Hypothalamus (tissue), 51 donors: ENCODE measurements around the gene SCAANT1.

Experiments used
- DNase-seq, 51 donors: peaks; one replicate each; lab custom pipeline; 2025; lab: John Stamatoyannopoulos, UW

SCAANT1 gene

DNA sequence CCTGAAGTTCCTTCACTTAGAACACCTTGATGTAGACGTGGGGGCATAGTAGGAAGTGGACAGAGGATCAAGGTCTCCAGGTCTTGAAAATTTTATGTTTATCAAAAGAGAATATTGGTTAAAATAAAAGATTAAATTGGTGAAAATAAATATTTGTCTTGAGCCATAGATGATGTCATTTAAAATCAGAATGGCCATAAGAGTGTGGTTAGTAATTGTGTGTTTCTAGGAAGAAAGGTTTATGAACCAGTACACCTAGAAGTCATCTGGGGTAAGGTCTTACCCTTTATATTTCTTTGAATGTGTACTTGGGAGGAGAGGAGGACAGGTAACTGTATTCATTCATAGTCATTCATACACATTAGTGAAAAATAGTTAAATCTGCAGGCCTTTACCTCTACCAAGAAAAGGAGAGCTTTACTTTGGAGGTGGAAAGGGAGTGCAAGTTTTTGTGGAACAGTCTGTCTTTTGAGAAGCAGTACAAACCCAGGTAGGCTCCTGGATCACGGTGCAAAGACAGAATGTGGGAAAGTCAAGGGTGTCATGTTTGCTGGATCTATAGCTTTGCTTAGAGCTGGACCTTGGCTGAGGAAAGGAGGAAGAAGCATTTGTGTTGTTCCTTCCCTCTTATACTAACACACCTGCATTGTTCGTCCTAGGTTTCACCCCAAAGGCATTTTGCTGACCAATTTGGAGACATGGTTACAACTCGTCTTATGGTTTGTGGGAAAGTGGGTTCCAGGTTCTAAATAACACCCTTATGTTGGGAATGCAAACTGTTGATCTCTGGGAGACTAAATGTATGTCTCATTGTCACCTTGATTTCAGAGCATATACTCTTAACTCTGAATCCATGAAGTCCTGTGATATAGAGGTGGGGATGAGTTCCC lies 6.2 kb downstream of the SCAANT1 start:
- no peak for DNase-seq

DNA sequence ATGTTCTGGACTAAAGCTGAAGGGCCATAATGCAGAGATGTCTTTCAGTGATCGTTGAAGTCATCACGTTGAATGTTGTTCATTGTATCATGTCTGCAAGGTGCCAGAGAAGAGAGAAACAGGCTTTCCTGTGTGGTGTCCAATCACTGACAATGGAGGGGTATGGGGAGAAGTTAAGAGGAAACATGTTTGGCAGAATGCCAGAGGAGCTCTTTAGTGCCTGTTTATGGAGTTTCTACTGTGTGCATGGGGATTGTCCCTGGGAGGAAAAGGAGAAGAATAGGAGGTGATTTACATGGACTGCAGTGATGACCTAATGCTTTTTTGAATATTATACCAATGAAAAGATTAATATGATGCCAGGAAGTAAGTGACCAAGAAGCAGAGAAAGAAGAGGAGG lies 11.7 kb downstream of the SCAANT1 start:
- no peak for DNase-seq

DNA sequence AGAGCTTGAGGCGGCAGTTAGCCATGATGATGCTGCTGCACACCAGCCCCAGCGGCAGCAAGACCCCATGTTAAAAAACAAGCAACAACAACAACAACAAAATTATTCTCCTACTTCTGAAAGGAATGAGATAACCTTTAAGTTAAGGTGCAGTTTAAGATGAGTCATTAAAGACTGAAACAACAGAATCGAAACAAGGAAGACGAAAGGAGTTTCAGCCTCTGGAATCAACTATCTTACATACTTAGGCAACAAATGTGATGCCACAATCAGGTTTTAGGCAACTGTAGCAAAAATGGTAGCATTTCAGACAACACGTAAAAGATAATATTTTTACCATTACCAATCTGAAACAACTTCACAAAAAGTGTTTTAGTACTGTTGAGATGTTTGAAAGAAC lies 12.2 kb downstream of the SCAANT1 start:
- DNase-seq: no peak

GRCh38 chr3:63896332-63897030 lies 15.7 kb downstream of the SCAANT1 start:
- no peak for DNase-seq

DNA sequence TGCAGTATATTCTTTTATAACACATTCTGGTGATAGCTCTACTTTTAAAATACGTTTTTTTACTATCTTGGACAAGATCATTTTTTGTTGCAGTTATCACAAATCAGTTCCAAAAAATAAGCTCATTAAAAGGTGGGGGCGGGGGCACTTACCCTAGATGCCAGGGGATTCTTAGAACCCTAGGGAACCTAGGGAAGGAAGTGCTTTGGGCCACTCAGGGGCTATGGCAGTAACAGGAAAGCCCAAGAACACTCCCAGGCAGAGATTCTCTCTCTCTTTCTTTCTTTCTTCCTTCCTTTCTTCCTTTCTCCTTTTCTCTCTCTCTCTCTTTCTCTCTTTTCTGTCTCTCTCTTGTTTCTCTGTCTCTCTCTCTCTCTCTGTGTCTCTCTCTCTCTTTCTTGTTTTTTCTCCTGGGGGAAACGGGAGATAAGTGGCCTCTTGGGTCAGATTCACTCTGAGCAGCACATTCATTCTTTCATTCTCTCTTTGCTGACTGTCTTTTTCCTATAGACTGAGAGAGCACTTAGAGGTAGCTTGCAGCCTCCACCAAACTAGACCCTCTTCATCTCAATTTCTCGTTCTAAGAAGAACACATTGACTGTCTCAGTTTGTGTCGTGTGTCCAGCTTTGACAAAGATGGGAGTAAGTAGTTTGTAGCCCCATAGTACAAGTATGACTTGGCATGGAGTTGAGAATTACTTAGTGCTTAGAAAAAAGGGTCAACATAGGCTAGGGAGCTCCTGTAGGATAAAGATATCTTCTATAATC lies 16.6 kb downstream of the SCAANT1 start:
- DNase-seq: no peak

GRCh38 chr3:63892773-63893352 lies 19.3 kb downstream of the SCAANT1 start:
- no peak for DNase-seq

DNA sequence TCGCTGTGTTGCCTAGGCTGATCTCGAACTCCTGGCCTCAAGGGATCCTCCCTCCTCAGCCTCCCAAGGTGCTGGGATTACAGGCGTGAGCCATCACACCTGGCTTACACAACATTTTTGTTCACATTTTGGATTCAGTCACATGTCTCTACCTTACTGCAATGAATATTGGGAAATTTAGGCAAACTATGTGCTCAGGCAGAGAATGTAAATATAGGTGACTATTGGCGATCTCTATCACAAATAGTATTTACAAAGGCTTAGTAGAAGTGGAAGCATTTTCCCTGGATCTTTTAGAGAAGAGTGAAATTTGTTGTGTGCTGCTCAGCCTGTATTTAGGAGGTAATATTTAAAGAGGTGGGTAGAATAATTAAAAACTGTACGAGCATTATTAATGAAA lies 20.7 kb downstream of the SCAANT1 start:
- DNase-seq: no peak

GRCh38 chr3:63886858-63887257 lies 25.3 kb downstream of the SCAANT1 start:
- DNase-seq: peak in 1 of 51 donors; percentile 4

DNA sequence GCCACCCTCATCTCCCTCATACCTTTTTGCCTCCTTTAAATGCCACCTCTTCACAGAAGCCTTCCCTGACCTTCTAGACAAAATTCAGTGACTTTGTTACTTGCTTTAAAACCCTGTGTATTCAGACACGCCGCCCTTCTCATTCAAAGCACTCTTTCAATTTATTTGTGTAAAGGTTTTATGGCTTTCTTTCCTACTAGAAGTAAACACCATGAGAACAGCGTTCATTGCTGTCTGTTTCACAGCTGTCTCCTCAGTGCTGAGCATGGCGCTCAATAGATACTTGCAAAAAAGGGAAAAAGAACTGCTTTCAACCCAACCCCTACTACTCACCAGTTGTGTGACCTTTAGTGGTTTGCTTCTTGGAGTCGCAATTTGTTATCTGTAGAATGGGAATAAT lies 31.5 kb downstream of the SCAANT1 start:
- no peak for DNase-seq

GRCh38 chr3:63878394-63879060 lies 33.7 kb downstream of the SCAANT1 start:
- DNase-seq: no peak

- peak in 1 of 51 donors; percentile 6 for DNase-seq
Observed at GRCh38 chr3:63877737-63878393, 34.3 kb downstream of the SCAANT1 start.

- DNase-seq: no peak
Observed at GRCh38 chr3:63876260-63876659, 35.9 kb downstream of the SCAANT1 start.

DNA sequence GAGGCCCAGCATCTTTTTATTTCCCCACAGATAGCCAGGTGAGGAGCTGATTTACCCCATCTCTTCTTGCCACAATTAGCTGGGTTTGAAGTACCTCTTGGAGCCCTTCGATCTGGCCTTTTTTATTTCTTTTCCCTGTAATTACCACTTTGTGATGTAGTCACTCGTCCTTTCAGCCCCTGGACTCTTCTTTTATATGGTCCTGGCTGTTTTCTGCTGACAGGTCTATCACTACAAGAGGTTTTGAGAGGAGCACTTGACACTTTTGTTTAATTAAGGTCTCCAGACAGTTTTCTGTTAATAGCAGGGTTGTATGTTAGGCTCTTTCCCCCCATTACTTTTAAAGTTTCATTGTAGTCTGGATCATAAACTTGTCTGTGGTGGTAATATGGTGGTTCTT lies 36.7 kb downstream of the SCAANT1 start:
- no peak for DNase-seq

DNA sequence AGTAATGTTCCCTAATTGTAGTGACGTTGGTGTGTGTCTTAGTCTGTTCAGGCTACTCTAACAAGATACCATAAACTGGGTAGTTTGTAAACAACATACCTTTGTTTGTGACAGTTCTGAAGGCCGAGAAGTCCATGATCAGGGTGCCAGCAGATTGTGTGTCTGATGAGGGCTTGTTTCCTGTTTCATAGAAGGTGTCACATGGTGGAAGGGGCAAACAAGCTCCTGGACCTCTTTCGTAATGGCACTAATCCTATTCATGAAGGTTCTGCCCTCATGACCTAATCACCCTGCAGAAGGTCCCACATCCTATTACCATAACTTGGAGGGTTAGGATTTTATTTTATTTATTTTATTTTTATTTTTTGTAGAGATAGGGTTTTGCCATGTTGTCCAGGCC lies 37.4 kb downstream of the SCAANT1 start:
- no peak for DNase-seq

- DNase-seq: no peak
Observed at GRCh38 chr3:63872135-63872924, 39.9 kb downstream of the SCAANT1 start.

DNA sequence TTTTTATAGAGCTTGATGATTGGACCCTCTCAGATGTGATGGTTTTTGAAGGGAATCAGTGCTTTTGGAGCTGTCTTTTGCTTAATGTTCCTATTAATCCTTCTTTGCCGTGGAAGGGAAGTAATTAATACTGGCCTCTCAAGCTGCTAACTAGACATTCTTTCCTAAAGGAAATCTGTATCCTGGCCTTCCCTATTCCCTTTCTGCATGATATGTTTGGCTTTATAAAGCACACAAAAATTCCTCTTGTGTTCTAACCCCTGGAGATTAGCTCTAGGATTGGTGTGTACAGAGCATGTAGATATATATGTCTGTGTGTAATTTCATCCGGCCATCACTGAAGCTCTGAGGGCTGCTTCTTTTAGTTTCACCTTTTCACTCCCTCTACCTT lies 41.6 kb downstream of the SCAANT1 start:
- DNase-seq: no peak

DNA sequence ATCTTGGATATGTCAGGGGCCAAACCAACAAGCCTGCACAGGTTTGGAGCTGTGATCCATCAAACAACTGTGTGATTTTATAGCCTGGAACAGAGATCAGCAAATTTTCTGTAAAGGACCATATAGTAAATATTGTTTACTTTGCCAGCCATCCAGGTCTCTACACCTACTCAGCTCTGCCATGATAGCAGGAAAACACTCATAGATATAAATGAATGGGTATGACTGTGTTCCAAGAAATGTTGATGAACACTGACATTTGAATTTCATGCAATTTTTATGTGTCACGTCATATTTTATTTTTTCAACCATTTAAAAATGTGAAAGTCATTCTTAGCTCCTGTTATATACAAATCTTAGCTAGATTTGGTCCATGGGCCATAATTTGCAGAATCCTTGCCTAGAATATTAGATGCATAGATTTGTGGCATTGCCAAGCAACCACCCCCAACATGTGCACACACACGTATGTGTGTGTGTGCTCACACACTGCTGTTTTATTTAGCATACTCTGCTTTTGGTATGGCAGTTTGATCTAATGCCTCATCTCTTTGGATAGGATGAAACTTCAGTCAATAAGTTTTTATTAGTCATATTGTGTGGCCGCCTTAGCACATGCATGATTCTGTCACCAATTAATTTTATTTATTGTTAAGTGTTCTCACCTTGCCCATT lies 42.1 kb downstream of the SCAANT1 start:
- DNase-seq: no peak

GRCh38 chr3:63867225-63867624 lies 45.0 kb downstream of the SCAANT1 start:
- no peak for DNase-seq

DNA sequence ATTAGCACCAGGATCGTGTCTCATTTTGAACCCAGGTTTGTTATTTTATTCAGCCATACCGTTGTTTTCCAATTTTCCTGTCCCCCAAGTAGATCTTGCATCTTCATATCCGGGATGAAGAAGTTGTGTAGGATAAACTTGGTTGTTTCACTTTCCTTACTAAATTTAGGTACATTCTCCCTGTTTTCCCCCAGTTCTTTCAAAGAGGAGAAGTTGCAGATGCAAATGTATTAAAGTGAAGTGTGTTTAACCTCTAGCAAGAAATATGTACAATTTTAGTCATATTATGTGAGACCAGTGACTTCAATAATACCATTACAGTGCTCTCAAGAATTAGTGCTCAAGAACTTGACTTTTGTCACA lies 47.2 kb downstream of the SCAANT1 start:
- DNase-seq: no peak
